K562 (cell line): Measurements from ENCODE around the gene AMFR. TPM values are rescaled to one million over a fixed set of nuclear protein-coding genes. Genes with fewer than 3 reads are reported as not detected.

Experiments used
- ATF6 ChIP-seq: sonication (generic); formaldehyde crosslinking; IDR thresholded peaks from 2 replicates; pipeline ENCODE4 v1.4.0; 2020; ENCODE audit warnings: mild to moderate bottlenecking, missing genetic modification reagents
- CBX5 ChIP-seq: IDR thresholded peaks from 2 replicates; pipeline ENCODE4 v1.6.1; 2014; ENCODE audit warnings: low read depth, borderline replicate concordance
- DIDO1 ChIP-seq: fragments of 450-650 bp; IDR thresholded peaks from 2 replicates; pipeline ENCODE4 v1.6.1; 2016; ENCODE audit warnings: low read depth, missing biosample characterization, missing genetic modification characterization
- MCM3 ChIP-seq: fragments of 450-650 bp; IDR thresholded peaks from 2 replicates; pipeline ENCODE4 v1.6.1; 2016
- REST ChIP-seq, 2 experiments: fragments of 450-650 bp; formaldehyde crosslinking in 1 of 2; IDR thresholded peaks; 2 replicates each; pipeline versions ENCODE4 v1.4.0 to v1.6.1; 2014 to 2020; ENCODE audit warnings: mild to moderate bottlenecking in 2 of 2, borderline replicate concordance in 1 of 2, low read depth in 1 of 2
- ZNF280A ChIP-seq: fragments of 450-650 bp; IDR thresholded peaks from 2 replicates; pipeline ENCODE4 v1.6.1; 2018; ENCODE audit warnings: mild to moderate bottlenecking, low read depth; ENCODE audit not compliant: partially characterized antibody
- ZNF707 ChIP-seq: fragments of 250-450 bp; sonication (Bioruptor Pico); conservative IDR thresholded peaks from 2 replicates; pipeline ENCODE4 v1.8.0; 2022; ENCODE audit warnings: inconsistent platforms, mild to moderate bottlenecking, moderate library complexity
- polyA plus RNA-seq, 8 experiments: library from polyadenylated mRNA; depleted of rRNA in 4 of 8; stranded (reverse) in 5 of 8; unstranded in 3 of 8; fragments of >200 nt; fragmentation: Nextera tagmentation in 2 of 8; fragmentation: Illumina TruSeq in 1 of 8; extraction: Ambion mirVana in 2 of 8; extraction: Trizol in 1 of 8; gene quantifications; 2 replicates each; pipeline versions ENCODE4 v1.2.1 to v1.2.3, GENCODE V29; 2011 to 2014; ENCODE audit warnings: inconsistent platforms in 1 of 8, missing spikeins in 1 of 8
- total RNA-seq, 7 experiments: library from RNA; depleted of rRNA in 6 of 7; stranded (reverse); fragments of >200 nt in 6 of 7; fragmentation: Illumina TruSeq in 2 of 7; extraction: Trizol in 2 of 7; gene quantifications; 2 replicates each; pipeline versions ENCODE4 v1.2.1 to v1.2.3, GENCODE V29; 2011 to 2021; ENCODE audit warnings: low replicate concordance in 1 of 7

AMFR gene
- total and polyA plus RNA-seq, 9 of the 15 experiments (the other 6 are each of a cell fraction or from before 2014, with no cell fraction given) = 15.6 to 113 (median 58.4) TPM

GRCh38 chr16:56355786-56356275, 69.5 kb downstream of the AMFR start (continued):
- TF ChIP-seq REST (IDR thresholded peaks at IDR 0.05; ENCODE audit: borderline replicate concordance) (no peak), REST (CRISPR knock-in tag; IDR thresholded peaks at IDR 0.05; ENCODE audit: low read depth) (no peak), CBX5 (no peak), ZNF707 (CRISPR knock-in tag) (no peak), ATF6 (CRISPR knock-in tag) (no peak), MCM3 (no peak), ZNF280A (no peak), DIDO1 (no peak)
